ENCODE data around the gene TRABD2B.

Gene TRABD2B

DNA sequence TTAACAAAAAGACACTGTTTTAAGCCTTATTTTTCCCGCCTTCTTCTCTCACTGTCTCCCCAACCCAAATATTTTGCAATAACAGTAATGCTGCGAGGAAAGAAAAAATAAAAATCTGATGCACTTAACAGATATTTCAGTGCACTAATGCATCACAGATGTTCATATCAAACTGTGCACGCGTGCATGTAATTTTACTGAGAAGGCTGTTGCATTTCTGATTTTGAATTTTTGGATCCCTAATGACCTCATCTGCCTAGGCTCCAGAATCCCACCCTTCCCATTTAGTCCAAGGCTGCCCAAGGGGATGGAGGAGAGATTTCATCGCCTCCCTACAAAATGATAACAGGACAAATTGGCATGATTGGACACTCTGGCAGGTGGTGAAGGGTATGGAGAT, 5.5 kb downstream of the TRABD2B start:
- no peak for DNase-seq

DNA sequence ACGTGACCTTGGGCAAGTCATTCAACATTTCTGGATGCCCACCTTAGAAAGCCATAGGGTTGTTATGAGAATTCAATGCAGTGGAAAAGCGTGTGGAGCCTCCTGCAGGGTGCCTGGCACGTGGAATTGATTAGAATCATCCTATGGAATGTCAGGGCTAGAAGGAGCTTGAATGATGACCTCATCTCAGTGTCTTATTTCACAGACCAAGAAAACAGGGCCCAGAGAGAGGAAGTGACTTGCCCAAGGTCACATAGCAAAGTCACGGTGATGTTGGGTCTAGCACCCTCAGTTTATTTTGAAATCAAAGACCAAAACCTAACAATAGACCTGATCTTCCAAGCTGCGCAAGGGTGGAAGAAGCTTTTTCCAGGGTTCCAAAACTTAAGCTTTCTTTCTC, 6.0 kb downstream of the TRABD2B start:
- DNase-seq, result no peak

DNA sequence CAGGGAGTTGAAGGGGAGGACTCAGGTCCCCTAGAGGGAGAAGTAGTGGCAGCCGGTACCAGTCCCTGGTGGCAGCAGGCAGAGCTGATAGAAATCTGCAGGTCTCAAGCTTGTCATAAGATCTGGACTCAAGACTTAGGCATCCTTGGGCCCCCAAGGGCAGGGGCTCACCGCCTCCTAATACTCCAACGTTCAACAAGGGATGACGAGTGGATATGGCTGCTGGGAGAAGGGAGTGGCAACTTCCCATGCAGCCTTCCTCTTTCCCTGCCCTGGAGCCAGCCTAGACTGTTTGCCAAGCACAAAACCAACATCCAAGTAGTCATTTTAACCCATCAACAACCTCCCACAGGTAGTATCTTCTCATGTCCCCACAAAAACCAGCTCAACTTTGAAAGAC, 6.9 kb downstream of the TRABD2B start:
- DNase-seq, result no peak

DNA sequence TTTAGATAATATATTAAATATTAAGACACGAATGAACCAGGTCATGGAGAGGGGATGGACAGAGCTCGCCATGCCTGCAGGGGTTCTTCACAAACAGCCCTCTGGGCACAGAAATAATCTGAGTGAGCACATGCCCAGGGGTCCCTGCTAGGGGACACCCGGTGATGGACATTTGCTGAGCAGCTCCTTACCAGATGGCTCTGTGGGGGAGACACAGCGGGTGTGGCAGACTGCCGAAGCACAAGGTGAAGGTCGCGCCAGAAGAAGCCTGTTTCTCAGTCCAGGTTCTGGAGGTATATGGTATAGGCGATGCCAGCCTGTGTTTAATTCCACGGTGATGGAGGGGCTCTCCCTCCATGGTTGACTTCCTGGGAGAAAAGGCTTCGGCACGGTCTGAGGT, 9.6 kb downstream of the TRABD2B start:
- no peak for DNase-seq

DNA sequence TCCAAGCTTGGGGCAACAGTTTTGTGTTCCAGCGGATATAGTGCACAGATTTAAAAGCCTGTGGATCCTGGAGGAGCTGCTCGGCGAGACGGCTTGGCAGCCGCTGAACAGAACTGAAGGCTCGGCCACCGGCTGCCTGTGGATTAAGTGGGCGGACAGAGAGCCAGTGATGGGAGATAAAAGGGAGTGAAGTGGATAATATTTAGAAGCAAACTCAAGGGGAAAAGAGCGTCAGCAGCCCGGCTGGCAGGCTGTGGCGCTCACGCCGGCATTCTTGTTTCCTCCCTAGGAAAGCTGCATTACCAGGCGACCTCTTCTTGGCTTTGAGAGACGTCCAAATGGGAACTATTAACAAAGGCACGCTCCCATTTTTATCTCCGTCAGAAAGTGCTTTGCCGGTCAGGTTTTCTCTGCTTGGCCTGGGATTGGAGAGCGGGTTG, 10.4 kb downstream of the TRABD2B start:
- DNase-seq, result no peak

- no peak for DNase-seq
These were observed 12.2 kb downstream of the TRABD2B start for GRCh38 chr1:47985018-47985417.

DNA sequence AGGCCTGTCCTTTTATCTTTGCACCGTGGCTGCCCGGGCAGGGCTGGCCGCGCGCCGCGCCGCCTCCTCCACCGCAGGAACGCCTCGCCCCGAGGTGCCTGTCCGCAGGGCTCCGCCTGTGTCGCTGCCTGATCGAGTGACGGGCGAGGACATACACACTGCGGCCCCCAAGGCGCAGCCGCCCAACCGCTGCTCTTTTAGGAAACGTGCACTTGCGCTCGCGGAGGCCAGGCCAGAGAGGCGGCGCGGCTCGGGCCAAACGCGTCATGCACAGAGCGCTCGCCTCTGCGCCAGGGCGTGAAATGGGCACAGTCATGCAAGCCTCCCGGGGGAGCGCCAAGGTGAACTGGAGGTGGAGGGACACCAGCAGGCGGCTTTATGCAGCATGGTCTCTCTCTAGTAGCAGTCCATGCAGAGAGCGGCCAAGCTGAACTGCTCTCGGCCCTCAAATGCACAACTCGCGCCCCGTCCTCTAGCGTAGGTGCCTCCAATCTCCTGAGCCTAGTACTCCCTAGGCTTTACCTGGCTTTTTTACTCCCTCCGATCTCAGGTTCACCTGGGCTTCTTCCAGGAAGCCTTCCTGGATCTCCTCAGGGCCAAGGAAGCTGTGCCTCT, 12.9 kb downstream of the TRABD2B start:
- no peak for DNase-seq

DNA sequence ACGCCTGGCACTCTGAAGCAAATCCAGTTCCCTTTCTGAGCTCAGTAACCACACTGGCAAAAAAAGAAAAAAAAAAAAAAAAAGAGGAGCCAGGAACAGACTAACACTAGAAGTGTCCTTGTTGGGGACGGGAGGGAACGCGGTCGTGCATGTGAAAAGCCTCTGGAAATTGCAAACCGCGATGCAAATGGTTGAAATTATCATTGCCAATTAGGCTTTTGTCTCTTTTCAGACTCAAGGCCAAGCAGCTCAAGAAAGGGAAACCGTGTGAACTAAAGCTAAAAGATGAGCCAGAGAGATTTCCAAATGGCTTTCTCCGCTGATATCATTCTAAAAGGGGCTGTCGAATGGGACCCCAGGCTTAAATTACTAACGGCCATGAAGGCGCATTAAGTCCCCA, 13.5 kb downstream of the TRABD2B start:
- DNase-seq, result no peak

DNA sequence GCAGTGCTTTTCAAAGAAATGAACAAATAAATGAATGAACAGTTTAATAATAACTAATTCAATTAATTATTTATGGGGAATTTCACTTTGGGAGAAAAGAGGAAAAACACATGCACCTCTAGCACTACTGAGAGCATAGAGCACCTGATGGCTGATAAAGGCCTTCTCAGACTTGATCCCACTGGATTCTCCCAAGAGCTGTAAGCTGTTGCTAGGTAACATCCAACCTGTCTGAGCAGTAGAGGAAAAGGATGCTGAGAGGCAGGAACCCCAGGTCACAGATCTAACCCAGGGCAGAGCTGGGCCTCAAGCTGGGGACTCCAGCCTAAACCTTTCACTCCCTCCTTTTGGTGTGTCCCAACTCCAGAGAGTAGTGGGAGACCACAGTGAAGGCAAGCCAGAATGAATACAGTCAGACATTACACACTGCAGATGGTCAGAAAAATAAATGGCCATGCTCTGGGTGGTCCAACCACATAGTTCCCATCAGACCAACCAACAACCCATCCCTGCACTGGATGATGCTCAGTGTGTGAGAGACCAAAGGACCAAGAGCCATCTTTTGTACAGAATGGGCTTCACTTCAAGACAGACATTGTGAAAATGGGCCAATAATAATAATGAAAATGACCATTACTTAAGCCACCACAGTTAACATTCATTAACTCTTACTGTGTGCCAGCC, 15.4 kb downstream of the TRABD2B start:
- DNase-seq, result no peak

DNA sequence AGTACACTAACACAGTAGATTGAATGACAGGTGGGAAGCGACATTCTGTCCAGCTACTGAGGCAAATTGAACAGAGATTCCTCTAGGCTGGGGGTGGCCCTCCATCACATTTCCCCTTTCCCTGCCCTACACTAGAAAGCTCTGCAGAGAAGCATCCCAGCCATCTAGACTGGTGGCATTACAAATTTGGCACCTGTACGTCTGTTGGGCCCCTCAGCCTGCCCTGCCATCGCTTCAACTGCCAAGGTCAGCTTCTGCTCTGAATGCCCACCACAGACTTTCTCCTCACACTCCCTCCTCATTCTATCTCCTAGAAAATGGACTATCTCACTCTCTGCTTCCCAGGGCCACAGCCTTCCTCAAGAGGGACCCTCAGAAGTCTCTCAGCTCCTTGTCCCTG, 16.7 kb downstream of the TRABD2B start:
- DNase-seq, result no peak

DNA sequence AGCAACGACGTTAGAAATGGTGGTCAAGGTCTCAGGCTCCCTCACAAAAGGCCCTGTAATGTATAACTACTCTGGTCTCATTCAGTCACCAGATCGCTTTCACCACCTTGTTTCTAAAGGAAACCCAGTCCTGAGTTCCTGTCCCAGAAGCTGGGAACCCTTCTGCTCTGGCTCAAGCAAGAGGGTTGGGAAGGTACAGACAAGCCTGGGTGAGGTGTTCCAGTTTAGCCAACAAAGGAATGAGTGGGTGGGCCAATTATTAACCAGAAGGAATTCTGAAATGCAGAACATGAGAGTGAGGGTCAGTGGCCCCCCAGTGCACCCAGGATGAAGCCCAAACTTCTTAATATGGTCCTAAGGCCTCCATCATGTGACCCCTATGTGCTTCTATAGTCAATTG, 17.5 kb downstream of the TRABD2B start:
- DNase-seq, result no peak

GRCh38 chr1:47978486-47978885, 18.7 kb downstream of the TRABD2B start:
- no peak for DNase-seq

DNA sequence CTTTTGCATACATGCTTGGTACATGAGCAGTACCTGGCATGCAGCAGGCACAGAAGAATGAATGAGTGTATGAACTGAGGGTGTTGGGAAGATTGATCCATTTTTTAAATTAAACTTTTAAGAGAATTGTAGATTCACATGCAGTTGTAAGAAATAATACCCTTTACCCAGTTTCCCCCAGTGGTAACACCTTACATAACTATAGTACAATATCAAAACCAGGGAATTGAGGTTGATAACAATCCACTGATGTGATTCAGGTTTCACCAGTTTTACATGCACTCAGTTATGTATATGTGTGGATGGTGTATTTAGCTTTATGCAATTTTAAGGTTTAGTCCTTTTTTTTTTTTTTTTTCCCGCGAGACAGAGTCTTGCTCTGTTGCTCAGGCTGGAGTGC, 20.5 kb downstream of the TRABD2B start:
- DNase-seq, result no peak

GRCh38 chr1:47976267-47976666, 20.9 kb downstream of the TRABD2B start:
- no peak for DNase-seq

DNA sequence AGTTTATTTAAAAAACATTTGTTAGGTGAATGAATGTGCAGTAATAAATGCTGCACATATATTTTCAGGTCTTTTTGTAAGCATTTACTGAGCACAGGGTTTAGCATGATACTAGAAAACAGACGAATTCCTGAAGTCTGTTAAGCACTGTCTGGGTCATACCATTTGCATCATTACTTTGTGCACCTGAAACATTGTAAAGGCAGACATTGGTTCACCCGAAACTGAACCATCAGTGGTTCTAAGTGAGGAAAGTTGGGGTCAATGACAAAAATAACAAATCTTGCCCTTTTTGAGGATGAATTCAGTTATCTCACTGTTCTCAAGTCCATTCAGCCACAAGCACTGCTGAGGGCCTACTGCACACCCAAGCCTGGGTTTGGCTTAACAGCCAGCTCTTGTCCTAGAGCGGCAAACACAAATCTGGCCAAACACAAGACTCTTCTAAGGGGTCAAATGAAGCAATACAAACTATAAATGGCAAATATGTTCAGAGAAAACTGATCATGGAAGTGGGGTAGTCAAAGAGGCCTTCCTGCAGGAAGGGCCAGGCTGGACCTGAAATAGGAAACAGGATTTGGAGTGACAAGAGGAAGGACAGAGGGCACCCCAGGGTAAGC, 21.8 kb downstream of the TRABD2B start:
- no peak for DNase-seq

DNA sequence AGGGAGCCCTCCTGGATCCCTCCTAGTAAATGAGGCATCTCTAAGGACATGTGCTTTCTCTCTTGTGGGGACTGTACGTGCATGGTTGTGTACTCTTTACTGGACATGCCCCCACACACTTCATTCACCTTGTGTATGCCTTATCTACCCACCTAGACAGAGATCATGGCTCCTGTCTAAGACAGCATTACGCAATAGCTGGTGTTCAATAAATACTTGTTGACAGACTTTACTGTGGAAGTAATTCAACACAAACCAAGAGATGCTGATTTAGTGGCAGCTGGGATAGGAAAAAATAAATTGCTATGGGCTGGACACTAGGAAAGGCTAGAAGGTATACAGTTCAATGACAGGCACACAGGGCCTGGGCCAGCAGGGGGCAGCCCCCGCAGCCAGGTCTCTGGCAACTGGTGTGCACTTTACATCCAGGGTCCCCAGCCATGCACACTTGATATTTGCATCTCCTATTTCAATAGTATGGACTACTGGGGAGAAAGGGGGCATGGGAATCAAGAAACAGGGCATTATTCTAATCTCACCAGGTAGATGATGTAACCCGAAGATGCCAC, 24.2 kb downstream of the TRABD2B start:
- DNase-seq, result no peak

- DNase-seq, result no peak
These were observed 25.6 kb downstream of the TRABD2B start for GRCh38 chr1:47971385-47972160.

- no peak for DNase-seq
These were observed 26.3 kb downstream of the TRABD2B start for GRCh38 chr1:47970882-47971281.

GRCh38 chr1:47969478-47969877, 27.7 kb downstream of the TRABD2B start:
- DNase-seq, result no peak

DNA sequence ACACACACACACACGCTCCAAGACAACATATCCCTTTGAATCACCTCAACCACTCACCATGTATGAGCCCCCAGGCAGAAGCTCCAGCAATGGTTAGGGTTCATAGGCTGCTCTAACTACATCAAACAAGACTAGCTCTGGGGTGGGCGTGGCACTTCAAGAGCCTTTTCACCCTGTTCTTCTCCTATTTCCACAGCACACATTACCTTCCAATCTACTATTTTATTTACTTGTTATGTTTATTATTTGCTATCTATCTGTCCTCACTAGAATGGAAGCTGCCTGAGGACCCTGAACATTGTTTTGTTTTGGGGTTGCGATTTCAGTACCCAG, 28.7 kb downstream of the TRABD2B start:
- DNase-seq, result no peak

DNA sequence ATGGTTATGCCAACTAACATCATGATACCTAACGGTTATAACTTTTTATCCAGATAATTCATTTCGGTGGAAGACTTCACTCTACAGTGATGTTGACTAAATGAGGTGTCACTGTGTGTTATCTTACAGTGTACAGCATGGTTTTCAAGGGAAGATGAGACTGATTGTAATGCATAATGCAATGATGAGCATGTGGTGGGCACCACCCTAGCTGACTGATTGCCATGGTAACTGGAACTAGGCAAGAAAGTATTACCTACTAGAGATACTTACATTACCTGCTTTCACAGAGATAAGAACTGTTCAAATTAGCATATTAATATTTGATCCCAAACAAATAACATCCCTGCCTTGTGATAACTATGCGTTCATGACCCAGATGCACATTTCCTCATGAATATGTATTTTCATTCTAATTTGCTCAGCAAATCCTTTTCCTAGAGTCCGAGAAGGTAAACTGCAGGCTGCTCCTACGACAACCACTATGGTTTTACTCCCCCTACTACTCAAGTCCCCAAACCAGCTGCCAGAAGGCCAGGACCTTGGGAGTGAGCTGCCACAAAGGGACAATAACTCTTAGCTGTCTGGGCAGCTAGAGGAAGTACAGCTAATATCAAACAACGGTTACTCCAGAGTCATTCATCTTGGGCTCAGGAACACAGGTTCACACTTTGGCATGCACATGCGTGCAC, 29.2 kb downstream of the TRABD2B start:
- DNase-seq, result no peak

DNA sequence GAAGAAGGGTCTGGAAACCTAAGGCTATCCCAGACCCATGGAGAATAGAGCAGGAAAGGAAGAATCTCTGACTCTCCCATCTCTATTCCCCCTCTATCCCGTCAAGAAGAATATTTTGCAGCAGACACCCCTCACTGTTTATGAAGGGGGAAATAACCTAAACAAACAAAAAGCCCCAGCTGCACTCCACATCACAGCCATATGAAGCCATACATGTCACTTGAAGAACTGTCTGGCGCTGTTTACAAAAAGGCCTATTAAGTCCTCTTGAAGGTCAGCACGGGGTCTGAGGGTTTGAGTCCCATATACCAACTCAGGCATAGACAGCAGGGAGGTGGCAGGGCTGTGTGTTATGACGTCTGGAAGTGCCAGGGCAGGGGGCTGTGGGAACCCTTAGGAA, 31.4 kb downstream of the TRABD2B start:
- DNase-seq, result no peak

- DNase-seq, result no peak
These were observed 32.5 kb downstream of the TRABD2B start for GRCh38 chr1:47964636-47965035.
